ENCODE data around the gene TANGO2. TPM values are rescaled to one million over a fixed set of nuclear protein-coding genes. Genes with fewer than 3 reads are reported as not detected.

Gene TANGO2
- total and polyA plus RNA-seq, 10 donors, result 18.7 to 72.2 (median 55.1) TPM

DNA sequence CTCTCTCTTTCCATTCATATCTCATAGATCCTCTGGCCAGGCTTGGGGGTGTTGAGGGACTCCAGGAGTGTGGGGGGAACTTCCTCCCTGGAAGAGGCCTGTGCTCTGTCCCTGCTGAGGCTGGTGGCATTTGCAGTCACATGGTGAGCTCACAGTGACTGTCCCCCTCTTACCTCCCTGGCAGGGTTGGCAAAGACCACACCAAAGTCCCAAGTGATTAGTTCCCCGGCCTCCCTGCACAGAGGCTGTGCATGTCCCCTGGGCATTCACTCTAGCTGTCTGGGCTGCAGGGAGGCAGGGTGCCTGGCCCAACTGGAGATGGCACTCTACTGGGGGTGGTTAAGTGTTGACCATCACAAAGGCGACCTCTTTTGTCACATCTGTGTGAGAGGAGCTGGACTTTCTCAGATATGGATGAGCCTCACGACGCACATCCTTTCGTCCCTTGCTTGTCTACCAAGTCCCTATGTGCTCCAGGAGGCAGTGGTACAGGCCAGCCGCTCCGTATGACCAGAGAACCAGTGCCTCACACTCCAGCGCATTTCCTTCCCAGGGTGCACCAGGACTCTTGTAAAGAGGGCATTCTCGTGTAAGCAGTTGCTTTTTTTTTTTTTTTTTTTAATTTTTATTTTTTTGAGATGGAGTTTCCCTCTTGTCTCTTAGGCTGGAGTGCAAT lies 8.8 kb downstream of the TANGO2 start:
- H3K4me3 ChIP-seq, result no peak overlapping the region
- 87 to 94% (median 89%) methylated on average over 8 to 9 of the region's 9 CpGs for WGBS, 5 donors
- TF ChIP-seq POLR2AphosphoS5 (IDR thresholded peaks at IDR 0.05) (no peak), POLR2A (IDR thresholded peaks at IDR 0.05) (no peak), CTCF (IDR thresholded peaks at IDR 0.05 in 8 of 11, conservative IDR thresholded peaks at IDR 0.05 in 3 of 11) (no peak)
- H3K4me1 ChIP-seq, result peaks cover 12 to 87% (median 62%) of the 10 kb centered on the region in 6 donors
- intact Hi-C loops (cut with DNase I; ENCODE audit: low total_unique reads), result no loop called here
- H3K9me3 ChIP-seq, result peaks cover 0 to 3% (median 0%) of the 10 kb centered on the region in 8 donors
- no peak for DNase-seq
- H3K27me3 ChIP-seq (replicated peaks in 1 of 7), result no peaks in the 10 kb centered on the region
- H3K27ac ChIP-seq, result peak overlapping the region in 5 of 8 donors; percentile 17 to 72 (median 48)
- peaks cover 0 to 62% (median 0%) of the 10 kb centered on the region in 6 donors for H3K36me3 ChIP-seq

DNA sequence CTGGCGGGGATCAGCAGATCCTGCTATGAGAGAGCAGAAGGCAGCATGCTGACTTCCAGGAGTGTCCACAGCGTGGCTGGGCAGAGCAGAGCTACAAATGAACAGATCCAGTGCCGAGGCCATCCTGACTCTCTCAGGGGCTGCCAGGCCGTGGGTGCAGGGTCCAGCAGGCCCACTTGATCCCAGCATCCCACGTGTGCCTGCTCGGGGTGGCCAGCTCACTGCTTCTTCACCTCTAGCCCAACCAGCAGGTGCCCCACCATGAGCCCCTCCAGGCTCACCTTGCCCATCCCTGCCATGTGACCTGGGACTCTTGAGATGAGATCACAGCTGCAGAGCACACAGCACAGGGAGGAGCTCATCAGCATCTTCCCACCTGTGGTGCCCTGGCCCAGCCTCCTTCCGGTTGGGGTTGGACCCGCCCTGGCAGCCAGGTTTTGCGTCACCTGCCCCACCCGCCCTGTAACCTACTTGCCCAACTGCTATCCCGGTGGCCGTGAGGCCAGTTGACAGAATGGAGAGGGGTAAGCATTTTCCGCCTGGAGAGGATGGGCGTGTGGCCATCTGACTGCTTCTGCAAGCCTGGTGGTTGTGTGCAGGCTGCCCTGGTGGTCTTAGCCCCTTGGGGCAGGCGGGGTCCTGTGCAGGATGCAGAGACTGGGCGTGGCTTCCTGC lies 11.0 kb downstream of the TANGO2 start:
- Histone ChIP-seq H3K36me3 (peaks cover 0 to 63% (median 2%) of the 10 kb centered on the region in 6 donors), H3K27ac (peak overlapping the region in 7 of 8 donors; percentile 29 to 82 (median 76)), H3K4me3 (no peak overlapping the region), H3K4me1 (peaks cover 15 to 91% (median 78%) of the 10 kb centered on the region in 6 donors), H3K9me3 (peaks cover 0 to 8% (median 0%) of the 10 kb centered on the region in 8 donors), H3K27me3 (replicated peaks in 1 of 7) (no peaks in the 10 kb centered on the region)
- TF ChIP-seq CTCF (IDR thresholded peaks at IDR 0.05 in 8 of 11, conservative IDR thresholded peaks at IDR 0.05 in 3 of 11) (no peak), POLR2AphosphoS5 (IDR thresholded peaks at IDR 0.05) (peak in 2 of 3 donors; percentile 68 to 81)
- intact Hi-C loops (cut with DNase I; ENCODE audit: low total_unique reads), result no loop called here
- WGBS, 5 donors, result 62 to 85% (median 68%) methylated on average over 9 to 16 of the region's 16 CpGs
- DNase-seq, result no peak

DNA sequence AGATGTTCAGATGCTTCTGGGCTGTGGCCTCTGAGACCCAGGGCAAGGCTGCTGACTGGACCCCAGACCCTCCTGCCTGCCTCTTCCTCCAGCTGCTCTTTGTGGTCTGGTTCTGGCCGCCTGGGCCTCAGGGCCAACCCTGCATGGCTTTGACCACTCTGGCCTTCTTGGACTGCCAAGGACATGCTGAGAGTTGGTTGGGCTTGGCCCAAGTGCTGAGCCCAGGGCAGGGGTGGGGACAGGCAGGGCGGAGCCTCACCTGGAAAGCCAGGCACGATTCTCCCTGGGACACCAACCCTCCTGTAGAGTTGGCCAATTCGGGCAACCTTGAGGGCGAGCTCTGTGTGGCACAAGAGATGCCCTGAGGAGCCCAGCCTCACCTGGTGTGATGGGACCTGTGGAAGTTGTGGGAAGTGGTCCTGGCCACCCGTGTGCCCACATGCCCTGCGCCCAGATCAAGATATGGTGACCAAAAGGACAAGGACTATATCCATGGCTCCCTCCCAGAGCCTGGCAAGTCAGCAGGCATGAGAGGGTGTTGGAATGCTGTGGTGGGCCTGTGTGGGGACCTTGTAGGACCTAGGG lies 11.6 kb downstream of the TANGO2 start:
- WGBS, 5 donors, result 69 to 91% (median 78%) methylated on average over 5 to 7 of the region's 7 CpGs
- peak overlapping the region in 7 of 8 donors; percentile 29 to 82 (median 76) for H3K27ac ChIP-seq
- TF ChIP-seq CTCF (IDR thresholded peaks at IDR 0.05 in 8 of 11, conservative IDR thresholded peaks at IDR 0.05 in 3 of 11) (no peak), POLR2AphosphoS5 (IDR thresholded peaks at IDR 0.05) (peak in 2 of 3 donors; percentile 2 to 38)

More for the DNA sequence above, 11.6 kb downstream of the TANGO2 start:
- Histone ChIP-seq H3K4me3 (no peak overlapping the region), H3K27me3 (replicated peaks in 1 of 7) (no peaks in the 10 kb centered on the region), H3K36me3 (peaks cover 0 to 64% (median 7%) of the 10 kb centered on the region in 6 donors), H3K9me3 (peaks cover 0 to 8% (median 0%) of the 10 kb centered on the region in 8 donors), H3K4me1 (peaks cover 15 to 92% (median 78%) of the 10 kb centered on the region in 6 donors)
- intact Hi-C loops (cut with DNase I; ENCODE audit: low total_unique reads), result no loop called here
- DNase-seq, result no peak
